Activated CD4-positive, alpha-beta memory T cell treated with anti-CD3 and anti-CD28 coated beads for 36 hours (primary cell): Measurements from ENCODE around the gene LDHD. TPM values are rescaled to one million over a fixed set of nuclear protein-coding genes. Genes with fewer than 3 reads are reported as not detected.

Experiments used
- CTCF ChIA-PET: fragments of 350-600 bp; sonication (Branson Sonifier 250); formaldehyde crosslinking; loops from one replicate; lab custom pipeline; 2021; ENCODE audit warnings: antibody characterized with exemption, inconsistent platforms; lab: Charles Lee
- POLR2A ChIA-PET: fragments of 350-600 bp; sonication (Branson Sonifier 250); formaldehyde crosslinking; loops from one replicate; lab custom pipeline; 2021; ENCODE audit warnings: antibody characterized with exemption; lab: Charles Lee
- DNase-seq: peaks from one replicate; pipeline ENCODE4 v3.0.0-alpha.2; 2020
- H3K27ac Mint-ChIP-seq: one replicate; pipeline ENCODE4 v1.8.0; 2021; ENCODE audit warnings: mixed read lengths
- H3K27me3 Mint-ChIP-seq: one replicate; pipeline ENCODE4 v1.8.0; 2021; ENCODE audit warnings: mixed read lengths
- H3K36me3 Mint-ChIP-seq: one replicate; pipeline ENCODE4 v1.8.0; 2021; ENCODE audit warnings: mixed read lengths
- H3K4me1 Mint-ChIP-seq: one replicate; pipeline ENCODE4 v1.8.0; 2021; ENCODE audit warnings: low read depth, mixed read lengths
- H3K4me3 Mint-ChIP-seq: one replicate; pipeline ENCODE4 v1.8.0; 2021; ENCODE audit warnings: mild to moderate bottlenecking, mixed read lengths
- H3K9me3 Mint-ChIP-seq: one replicate; pipeline ENCODE4 v1.8.0; 2021; ENCODE audit warnings: mixed read lengths
- intact Hi-C: fragments of 100-400 bp; cut with micrococcal nuclease; formaldehyde crosslinking; loops from one replicate; pipeline ENCODE4 v1.15.1; 2023
- total RNA-seq, 2 experiments: library from RNA; stranded (reverse); gene quantifications; one replicate each; pipeline ENCODE4 v1.2.3, GENCODE V29; 2021

Gene LDHD
- total RNA-seq, 2 experiments from 2014 or later: 0.43 to 0.75 TPM

DNA sequence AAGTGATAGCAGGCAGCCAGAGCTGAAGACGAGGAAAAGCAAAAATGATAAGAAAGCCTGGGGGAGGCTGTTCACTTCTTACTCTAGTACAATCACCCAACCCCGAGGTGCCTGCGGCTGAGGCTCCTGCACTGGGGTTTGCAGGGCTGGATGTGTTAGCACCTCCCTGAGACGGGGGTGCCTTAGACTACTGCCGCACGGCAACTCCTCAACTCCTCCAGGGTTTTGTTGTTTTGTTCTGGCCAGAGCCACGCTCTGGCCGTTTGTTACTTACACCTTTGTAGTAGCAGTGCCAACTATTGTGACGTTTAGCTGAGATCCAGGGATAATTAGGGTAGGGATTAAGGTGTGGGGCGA is 51.5 kb downstream of the LDHD start:
- Mint-ChIP-seq H3K9me3 (no peaks in the 10 kb centered on the region), H3K4me3 (no peak overlapping the region), H3K36me3 (no peaks in the 10 kb centered on the region), H3K27me3 (no peaks in the 10 kb centered on the region), H3K27ac (no peak overlapping the region), H3K4me1 (peaks cover 25% of the 10 kb centered on the region)
- intact Hi-C loops: loop anchor here (1.0 kb wide), 1 partner anchor 10 kb away; no protein-coding TSS in a partner anchor
- POLR2A ChIA-PET: interaction anchor here (0.7 to 2.0 kb wide), 4 partner anchors 10 to 53 kb away, joined by 3 to 6 read pairs (median 3); no protein-coding TSS in a partner anchor
- DNase-seq: peak; percentile 42
- CTCF ChIA-PET: interaction anchor here (0.8 to 2.1 kb wide), 5 partner anchors 10 to 71 kb away, joined by 4 to 6 read pairs (median 6); partner anchors contain the start of gene ZNRF1

DNA sequence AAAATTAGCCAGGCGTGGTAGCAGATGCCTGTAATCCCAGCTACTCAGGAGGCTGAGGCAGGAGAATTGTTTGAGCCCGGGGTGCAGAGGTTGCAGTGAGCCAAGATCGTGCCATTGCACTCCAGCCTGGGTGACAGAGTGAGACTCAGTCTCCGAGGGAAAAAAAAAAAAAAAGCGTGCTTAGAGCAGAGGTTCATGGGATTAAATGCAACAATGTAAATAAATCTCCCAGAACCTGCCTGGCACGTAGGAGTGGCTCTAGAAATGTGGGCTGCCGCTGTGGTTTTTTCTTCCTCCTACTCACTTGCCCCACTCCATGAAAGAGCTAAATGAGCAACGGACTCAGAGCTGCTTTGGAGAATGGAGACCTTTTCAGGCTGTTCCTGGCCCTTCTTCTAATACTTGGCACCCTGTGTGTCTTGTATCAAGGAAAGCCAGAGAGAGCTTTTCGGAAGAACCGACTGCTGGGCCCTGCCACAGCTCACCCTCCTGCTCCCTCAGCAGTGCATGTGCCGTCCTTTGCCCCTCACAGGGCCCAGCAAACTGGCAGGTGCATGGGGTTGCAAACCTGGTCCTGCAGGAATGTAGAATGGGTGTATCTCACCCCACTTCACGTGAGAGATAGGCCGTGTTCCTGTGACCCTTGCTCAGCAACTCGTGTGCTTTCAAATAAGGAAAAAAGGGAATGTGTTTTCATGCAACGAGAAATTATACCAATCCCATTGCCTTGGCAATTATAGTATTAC is 52.0 kb downstream of the LDHD start:
- intact Hi-C loops: loop anchor here (1.0 to 5.0 kb wide), 3 partner anchors 11 to 52 kb away; no protein-coding TSS in a partner anchor
- H3K27me3 Mint-ChIP-seq: no peaks in the 10 kb centered on the region
- no peaks in the 10 kb centered on the region for H3K9me3 Mint-ChIP-seq
- no peak overlapping the region for H3K27ac Mint-ChIP-seq
- peaks cover 25% of the 10 kb centered on the region for H3K4me1 Mint-ChIP-seq
- ChIA-PET POLR2A (interaction anchor here (0.7 to 2.0 kb wide), 4 partner anchors 10 to 52 kb away, joined by 3 to 6 read pairs (median 3); no protein-coding TSS in a partner anchor), CTCF (interaction anchor here (0.8 to 2.1 kb wide), 5 partner anchors 10 to 71 kb away, joined by 4 to 6 read pairs (median 6); partner anchors contain the start of gene ZNRF1)
- H3K4me3 Mint-ChIP-seq: peak overlapping the region; percentile 5
- H3K36me3 Mint-ChIP-seq: no peaks in the 10 kb centered on the region
- DNase-seq: peak; percentile 62

DNA sequence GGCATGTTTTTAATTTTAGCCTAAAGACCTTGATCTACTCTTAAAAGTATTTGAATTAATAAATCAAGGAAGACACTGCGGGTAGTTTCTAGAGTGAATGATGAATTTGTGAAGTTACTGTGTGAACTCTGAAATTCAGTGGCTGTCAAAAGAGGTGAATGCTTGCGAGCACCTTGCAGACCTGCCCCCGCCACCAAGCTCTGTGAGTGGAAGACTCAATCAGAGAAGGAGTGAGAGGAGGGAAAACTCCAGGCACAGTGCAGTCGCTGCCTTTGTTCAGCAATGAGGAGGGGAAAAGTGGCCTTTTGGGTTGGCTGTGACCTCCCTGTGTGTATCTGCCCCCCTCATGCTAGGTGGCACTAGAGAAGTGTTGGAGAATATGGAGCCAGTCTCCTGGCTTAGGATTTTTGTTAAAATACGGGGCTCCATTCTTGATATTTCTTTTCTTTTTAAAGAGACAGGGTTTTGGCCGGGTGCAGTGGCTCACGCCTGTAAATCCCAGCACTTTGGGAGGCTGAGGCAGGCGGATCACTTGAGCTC is 53.0 kb downstream of the LDHD start:
- ChIA-PET POLR2A (interaction anchor here (2.0 kb wide), 1 partner anchor 52 kb away, joined by 6 read pairs; no protein-coding TSS in a partner anchor), CTCF (interaction anchor here (2.1 kb wide), 1 partner anchor 48 kb away, joined by 6 read pairs; no protein-coding TSS in a partner anchor)
- no peaks in the 10 kb centered on the region for H3K9me3 Mint-ChIP-seq
- intact Hi-C loops: loop anchor here (5.0 kb wide), 2 partner anchors 34 to 51 kb away; no protein-coding TSS in a partner anchor
- H3K4me3 Mint-ChIP-seq: no peak overlapping the region
- H3K4me1 Mint-ChIP-seq: peaks cover 25% of the 10 kb centered on the region
- H3K27ac Mint-ChIP-seq: no peak overlapping the region
- DNase-seq: no peak
- H3K36me3 Mint-ChIP-seq: no peaks in the 10 kb centered on the region
- H3K27me3 Mint-ChIP-seq: no peaks in the 10 kb centered on the region

DNA sequence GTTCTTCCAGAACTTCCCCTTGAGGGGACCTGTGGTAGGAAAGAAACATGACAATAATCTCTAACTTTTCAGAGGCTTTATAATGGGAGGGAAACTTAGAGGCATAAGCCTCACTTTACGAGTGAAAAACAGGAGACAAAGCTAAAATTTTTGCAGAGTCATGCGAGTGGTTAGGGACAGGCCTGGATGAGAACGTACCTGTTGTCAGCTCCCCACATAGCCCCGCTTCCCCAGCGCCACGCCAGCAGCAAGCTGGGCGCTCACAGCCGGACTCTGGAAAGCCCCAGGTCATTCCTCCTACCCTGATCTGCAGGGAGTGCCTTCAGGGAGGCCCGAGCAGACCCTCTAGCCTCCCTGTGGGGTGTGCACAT is 53.6 kb downstream of the LDHD start:
- ChIA-PET POLR2A (no interaction called here), CTCF (interaction anchor here (0.8 to 1.1 kb wide), 2 partner anchors 9 to 45 kb away, joined by 4 read pairs; no protein-coding TSS in a partner anchor)
- Mint-ChIP-seq H3K4me1 (peaks cover 25% of the 10 kb centered on the region), H3K27ac (no peak overlapping the region), H3K9me3 (no peaks in the 10 kb centered on the region), H3K4me3 (no peak overlapping the region), H3K36me3 (no peaks in the 10 kb centered on the region), H3K27me3 (no peaks in the 10 kb centered on the region)
- DNase-seq: no peak
- intact Hi-C loops: loop anchor here (5.0 kb wide), 2 partner anchors 34 to 51 kb away; no protein-coding TSS in a partner anchor

DNA sequence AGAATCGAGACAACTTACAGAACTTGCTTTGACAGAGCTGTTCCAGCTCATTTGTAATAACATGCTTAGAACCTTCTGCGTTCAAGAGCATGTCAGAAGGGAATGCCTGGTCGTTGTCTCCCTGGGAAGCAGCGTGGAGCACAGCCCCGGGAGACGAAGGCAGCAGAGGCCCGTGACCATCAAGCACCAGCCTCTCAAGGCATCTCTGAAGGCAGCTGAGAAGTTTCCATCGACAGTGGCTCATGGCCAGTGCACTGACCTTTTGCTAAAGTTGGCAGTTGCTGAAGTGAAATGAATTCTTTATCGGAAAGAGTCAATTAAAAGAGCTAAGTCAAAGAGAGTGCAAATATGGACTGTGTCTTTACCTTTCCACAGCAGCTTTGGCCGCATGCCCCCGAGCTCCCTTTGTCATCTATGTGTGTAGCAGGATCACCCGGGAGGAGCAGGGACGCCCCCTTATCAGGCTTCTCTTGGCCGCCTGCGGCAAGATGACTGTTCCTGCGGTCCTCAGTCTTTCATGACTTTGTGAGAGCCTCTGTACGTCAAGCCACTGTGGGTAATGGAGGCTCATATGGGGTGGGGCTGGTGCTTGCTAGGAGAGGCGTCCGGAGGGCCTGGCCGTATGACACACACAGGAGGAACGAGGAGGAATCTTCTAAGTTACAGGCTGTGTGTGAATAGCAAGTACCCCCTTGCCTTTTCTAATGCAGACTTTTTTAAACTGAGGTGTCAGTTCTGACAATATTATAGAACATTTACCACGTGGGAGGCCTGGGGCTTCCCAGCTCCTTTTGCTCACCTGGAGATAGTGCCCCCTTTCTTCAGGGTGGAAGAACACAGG is 54.2 kb downstream of the LDHD start:
- peaks cover 25% of the 10 kb centered on the region for H3K4me1 Mint-ChIP-seq
- H3K27me3 Mint-ChIP-seq: no peaks in the 10 kb centered on the region
- H3K27ac Mint-ChIP-seq: no peak overlapping the region
- H3K4me3 Mint-ChIP-seq: no peak overlapping the region
- POLR2A ChIA-PET: interaction anchor here (0.6 kb wide), 1 partner anchor 12 kb away, joined by 3 read pairs; no protein-coding TSS in a partner anchor
- intact Hi-C loops: loop anchor here (5.0 kb wide), 2 partner anchors 35 to 50 kb away; no protein-coding TSS in a partner anchor
- no peaks in the 10 kb centered on the region for H3K9me3 Mint-ChIP-seq
- DNase-seq: no peak
- H3K36me3 Mint-ChIP-seq: no peaks in the 10 kb centered on the region
- CTCF ChIA-PET: interaction anchor here (0.6 to 1.5 kb wide), 5 partner anchors 10 to 101 kb away, joined by 3 to 5 read pairs (median 4); no protein-coding TSS in a partner anchor

Other genes starting within 250 kb of the LDHD start
- gene WDR59, start 131.7 kb downstream of the LDHD start, total RNA-seq: 10 to 100 TPM; 63.5 to 65.7 TPM
- gene ZNRF1, start 117.8 kb downstream of the LDHD start, total RNA-seq: 10 to 100 TPM; 40.9 to 45.6 TPM
- 10 to 100 TPM; 17.2 to 19.4 TPM for gene ZFP1, start 31.7 kb upstream of the LDHD start, total RNA-seq
- not detected for gene CTRB2, start 90.4 kb upstream of the LDHD start, total RNA-seq
- gene CTRB1, start 102.2 kb upstream of the LDHD start, total RNA-seq: not detected
- gene BCAR1, start 134.8 kb upstream of the LDHD start, total RNA-seq: 1 to 10 TPM in 1 of 2 experiments, under 1 TPM in 1; 0.78 to 1.1 TPM